Tibial nerve (tissue), 3 donors: ENCODE measurements around the gene MKLN1.

Experiments
- CTCF ChIP-seq, 5 experiments: fragments of 200-600 bp in 3 of 5; fragments of 450-650 bp in 2 of 5; sonication (generic) in 3 of 5; IDR thresholded peaks; one replicate each; pipeline ENCODE4 v1.5.1; 2016 to 2019; ENCODE audit warnings: antibody characterized with exemption in 5 of 5, mild to moderate bottlenecking in 3 of 5, moderate library complexity in 2 of 5
- POLR2A ChIP-seq, 2 donors: fragments of 450-650 bp; IDR thresholded peaks; one replicate each; pipeline ENCODE4 v1.6.1; 2017; ENCODE audit warnings: antibody characterized with exemption in 2 of 2, mild to moderate bottlenecking in 2 of 2, moderate library complexity in 2 of 2

GRCh38 chr7:131305152-131305551 is 22.5 kb upstream of the MKLN1 start:
- TF ChIP-seq POLR2A (IDR thresholded peaks at IDR 0.05) (no peak), CTCF (IDR thresholded peaks at IDR 0.05) (no peak)
